SU-DHL-6 (cell line): ENCODE results near the gene POLE.

ENCODE experiments used
- H2AFZ ChIP-seq: fragments of 200-600 bp; sonication (generic); 2 replicates; pipeline ENCODE4 v1.6.1; 2014; ENCODE audit warnings: low read depth, mild to moderate bottlenecking, moderate library complexity, mixed read lengths, antibody characterized with exemption, low read length; ENCODE audit not compliant: severe bottlenecking
- H3F3A ChIP-seq: fragments of 200-600 bp; shearing (Covaris generic); 2 replicates; pipeline ENCODE4 v1.6.0; 2016; ENCODE audit warnings: antibody characterized with exemption, mild to moderate bottlenecking; ENCODE audit not compliant: insufficient read depth
- H3K27ac ChIP-seq: fragments of 200-600 bp; sonication (generic); 2 replicates; pipeline ENCODE4 v1.5.1; 2016; ENCODE audit warnings: low read depth, mild to moderate bottlenecking, low read length, moderate library complexity, mixed read lengths
- H3K27me3 ChIP-seq: fragments of 200-600 bp; sonication (generic), shearing (Covaris generic); 2 replicates; pipeline ENCODE4 v1.6.0; 2014; ENCODE audit warnings: mild to moderate bottlenecking, low read length
- H3K36me3 ChIP-seq: fragments of 200-600 bp; sonication (generic); 2 replicates; pipeline ENCODE4 v1.6.1; 2014; ENCODE audit warnings: mild to moderate bottlenecking, low read length, mixed read lengths
- H3K4me2 ChIP-seq: fragments of 300-600, 200-600 bp; shearing (Covaris generic), sonication (generic); 2 replicates; pipeline ENCODE4 v1.6.0; 2014; ENCODE audit warnings: low read length, low read depth, mild to moderate bottlenecking; ENCODE audit not compliant: poor library complexity, severe bottlenecking
- H3K4me3 ChIP-seq: fragments of 200-600 bp; sonication (generic); 2 replicates; pipeline ENCODE4 v1.5.1; 2014; ENCODE audit warnings: antibody characterized with exemption, low read length, mild to moderate bottlenecking, mixed read lengths; ENCODE audit not compliant: insufficient read depth, poor library complexity, severe bottlenecking
- H3K79me2 ChIP-seq: fragments of 200-600 bp; sonication (generic); 2 replicates; pipeline ENCODE4 v1.6.1; 2014; ENCODE audit warnings: mild to moderate bottlenecking, low read length, moderate library complexity; ENCODE audit not compliant: insufficient read depth
- H3K9ac ChIP-seq: fragments of 200-600 bp; sonication (generic); 2 replicates; pipeline ENCODE4 v1.7.0; 2014; ENCODE audit warnings: mild to moderate bottlenecking, low read length
- H3K9me2 ChIP-seq: fragments of 200-600 bp; sonication (generic); replicated peaks from 2 replicates; pipeline ENCODE4 v1.6.1; 2014; ENCODE audit warnings: low read length; ENCODE audit not compliant: insufficient read depth
- H3K9me3 ChIP-seq: fragments of 200-600 bp; sonication (generic); 2 replicates; pipeline ENCODE4 v1.6.1; 2014; ENCODE audit warnings: low read length, mixed read lengths; ENCODE audit not compliant: insufficient read depth
- H4K20me1 ChIP-seq: fragments of 200-600 bp; sonication (generic); 2 replicates; pipeline ENCODE4 v1.6.1; 2014; ENCODE audit warnings: low read depth, mild to moderate bottlenecking, antibody characterized with exemption, low read length, moderate library complexity, mixed read lengths
- CTCF ChIP-seq: fragments of 200-600 bp; sonication (generic); IDR thresholded peaks from one replicate; pipeline ENCODE4 v1.5.1; 2017; ENCODE audit warnings: antibody characterized with exemption, mild to moderate bottlenecking, low read length, moderate library complexity; ENCODE audit not compliant: insufficient read depth, poor library complexity, severe bottlenecking
- EZH2phosphoT487 ChIP-seq: fragments of 200-600 bp; sonication (generic), shearing (Covaris generic); conservative IDR thresholded peaks from 2 replicates; pipeline ENCODE4 v1.6.1; 2018; ENCODE audit warnings: mild to moderate bottlenecking, antibody characterized with exemption, low read length, moderate library complexity, mixed read lengths

Gene POLE

DNA sequence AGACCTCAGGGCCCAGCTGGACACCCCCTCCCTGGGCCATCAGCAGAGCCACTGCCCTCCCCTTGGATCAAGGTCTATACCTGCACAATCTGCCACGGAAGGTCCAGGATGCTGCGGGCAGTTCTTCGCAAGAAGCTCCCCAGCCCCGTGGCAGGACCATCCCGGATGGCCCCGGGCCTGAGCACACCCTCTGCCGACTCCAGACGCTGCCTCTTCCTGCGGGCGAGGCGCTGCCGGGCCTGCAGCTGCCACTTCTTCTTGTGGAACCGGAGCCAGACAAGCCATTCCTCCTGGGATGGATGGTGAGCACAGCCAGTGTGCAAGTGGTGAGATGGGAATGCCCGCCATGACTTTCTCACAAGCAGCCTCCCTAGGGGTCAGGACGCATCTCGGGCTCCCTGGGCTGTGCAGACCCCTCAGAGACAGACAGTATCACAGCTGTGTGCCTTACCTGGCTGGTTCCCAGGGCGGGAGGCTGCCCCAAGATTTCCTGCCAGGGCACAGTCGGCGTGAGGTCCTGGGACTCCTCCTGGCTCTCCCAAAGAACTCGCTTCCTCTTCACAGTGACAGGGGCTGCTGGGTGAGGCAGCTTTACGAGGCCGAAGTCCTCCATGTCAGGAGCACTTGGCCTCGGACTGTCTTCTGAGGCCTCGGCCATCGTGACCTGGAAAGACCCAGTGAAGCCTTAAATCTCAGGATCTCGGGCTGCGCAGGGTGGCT, 37.8 kb downstream of the POLE start:
- Histone ChIP-seq H3K36me3 (peaks cover 12% of the 10 kb centered on the region; the same call in 1 of the 2 replicates), H3K27ac (no peak overlapping the region), H3K27me3 (no peaks in the 10 kb centered on the region), H3F3A (no peaks in the 10 kb centered on the region), H3K9me3 (no peaks in the 10 kb centered on the region), H4K20me1 (no peaks in the 10 kb centered on the region), H3K4me3 (no peak overlapping the region), H3K9ac (no peak overlapping the region), H3K79me2 (no peaks in the 10 kb centered on the region), H3K4me2 (no peak overlapping the region), H3K9me2 (no peaks in the 10 kb centered on the region), H2AFZ (no peak overlapping the region)
- TF ChIP-seq EZH2phosphoT487 (no peak), CTCF (no peak)

- H3K9me2 ChIP-seq, result no peaks in the 10 kb centered on the region
- H3K27me3 ChIP-seq, result no peaks in the 10 kb centered on the region
- peaks cover 6% of the 10 kb centered on the region; the same call in 1 of the 2 replicates for H3K36me3 ChIP-seq
- H3F3A ChIP-seq, result no peaks in the 10 kb centered on the region
- no peak overlapping the region for H3K4me3 ChIP-seq
- H3K4me2 ChIP-seq, result no peak overlapping the region
- no peaks in the 10 kb centered on the region for H3K79me2 ChIP-seq
- H3K9me3 ChIP-seq, result no peaks in the 10 kb centered on the region
- H3K27ac ChIP-seq, result no peak overlapping the region
- no peaks in the 10 kb centered on the region for H4K20me1 ChIP-seq
- no peak overlapping the region for H2AFZ ChIP-seq
- no peak for TF ChIP-seq EZH2phosphoT487
- TF ChIP-seq CTCF, result no peak
- H3K9ac ChIP-seq, result no peak overlapping the region
These were observed 38.4 kb downstream of the POLE start for GRCh38 chr12:132648616-132649225.

- H4K20me1 ChIP-seq, result no peaks in the 10 kb centered on the region
- no peaks in the 10 kb centered on the region for H3K79me2 ChIP-seq
- H3K9ac ChIP-seq, result no peak overlapping the region
- no peak for TF ChIP-seq EZH2phosphoT487
- no peak for TF ChIP-seq CTCF
- H3K36me3 ChIP-seq, result peaks cover 2% of the 10 kb centered on the region; the same call in 1 of the 2 replicates
- H3K4me3 ChIP-seq, result no peak overlapping the region
- no peak overlapping the region for H3K27ac ChIP-seq
- no peaks in the 10 kb centered on the region for H3K9me3 ChIP-seq
- H3K27me3 ChIP-seq, result no peaks in the 10 kb centered on the region
- no peak overlapping the region for H3K4me2 ChIP-seq
- no peak overlapping the region for H2AFZ ChIP-seq
- H3F3A ChIP-seq, result no peaks in the 10 kb centered on the region
- no peaks in the 10 kb centered on the region for H3K9me2 ChIP-seq
These were observed 39.3 kb downstream of the POLE start for GRCh38 chr12:132647858-132648257.
